Left lobe of liver (tissue), 1 donor: ENCODE data around the gene ADAP1. TPM values are rescaled to one million over a fixed set of nuclear protein-coding genes. Genes with fewer than 3 reads are reported as not detected.

Source experiments
- total RNA-seq: library from RNA; stranded (reverse); gene quantifications from one replicate; pipeline ENCODE4 v1.2.1, GENCODE V29; 2021
- donor health status: DM: no; HTN: yes; CAD: no.

Gene ADAP1
- total RNA-seq, 1 donor from 2014 or later: 2.8 TPM

Other genes with a start within 250 kb of the ADAP1 start
- 10.0 TPM for gene DNAAF5, start 228.0 kb downstream of the ADAP1 start, total RNA-seq
- gene PRKAR1B, start 227.4 kb downstream of the ADAP1 start, total RNA-seq: 7.0 TPM
- 41.5 TPM for gene SUN1, start 122.2 kb downstream of the ADAP1 start, total RNA-seq
- 38.2 TPM for gene GET4, start 78.1 kb downstream of the ADAP1 start, total RNA-seq
- gene COX19, start 20.9 kb upstream of the ADAP1 start, total RNA-seq: 5.2 TPM
- 0.08 TPM for gene CYP2W1, start 28.5 kb upstream of the ADAP1 start, total RNA-seq
- gene GPR146, start 89.9 kb upstream of the ADAP1 start, total RNA-seq: 28.1 TPM
- 29.8 TPM for gene GPER1, start 133.4 kb upstream of the ADAP1 start, total RNA-seq
- 39.8 TPM for gene ZFAND2A, start 205.5 kb upstream of the ADAP1 start, total RNA-seq